Kasumi-1 (cell line): ENCODE measurements around the gene PLEKHG4B.
"Not testable (repeated sequence)": the region's sequence is repeated elsewhere in the genome, so short reads cannot be mapped to it uniquely, and the experiment has no call there.

Experiments used
- DNase-seq, 2 experiments: peaks; one replicate each; lab custom pipeline; 2025; lab: John Stamatoyannopoulos, UW

The PLEKHG4B gene

DNA sequence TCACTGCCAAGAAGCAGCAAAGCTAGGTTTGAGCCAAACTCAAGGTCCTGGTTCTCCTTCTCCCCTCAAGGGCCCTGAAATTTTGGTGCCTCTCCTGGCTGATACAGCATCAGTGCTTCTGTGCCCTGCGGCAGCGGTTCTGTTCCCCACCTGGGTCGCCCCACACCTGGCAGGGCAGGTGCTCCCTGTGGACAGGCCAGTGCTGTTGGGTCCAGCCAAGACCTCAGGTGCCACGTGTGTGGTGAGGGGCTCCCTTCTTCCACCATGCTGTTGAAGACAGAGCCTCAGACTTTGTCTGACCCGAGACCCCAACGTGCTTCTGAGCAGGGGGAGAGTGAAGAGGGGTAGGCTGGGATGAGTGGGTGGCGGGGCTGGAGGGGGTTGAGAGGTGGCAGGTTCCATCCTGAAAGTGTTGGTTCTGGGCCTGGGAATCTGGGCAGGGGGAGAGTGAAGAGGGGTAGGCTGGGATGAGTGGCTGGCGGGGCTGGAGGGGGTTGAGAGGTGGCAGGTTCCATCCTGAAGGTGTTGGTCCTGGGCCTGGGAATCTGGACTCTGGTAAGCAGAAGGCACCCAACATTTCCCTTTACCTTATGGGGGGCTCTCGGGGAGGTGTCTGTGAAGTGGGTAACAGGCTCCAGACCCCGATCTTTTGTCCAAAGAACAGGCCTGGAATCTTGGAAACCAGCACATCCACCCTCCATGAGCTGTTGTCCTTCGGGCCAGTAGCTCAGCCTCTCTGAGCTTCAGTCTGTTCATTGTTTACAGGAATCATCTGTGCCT, 2.3 kb downstream of the PLEKHG4B start:
- DNase-seq: no peak

DNA sequence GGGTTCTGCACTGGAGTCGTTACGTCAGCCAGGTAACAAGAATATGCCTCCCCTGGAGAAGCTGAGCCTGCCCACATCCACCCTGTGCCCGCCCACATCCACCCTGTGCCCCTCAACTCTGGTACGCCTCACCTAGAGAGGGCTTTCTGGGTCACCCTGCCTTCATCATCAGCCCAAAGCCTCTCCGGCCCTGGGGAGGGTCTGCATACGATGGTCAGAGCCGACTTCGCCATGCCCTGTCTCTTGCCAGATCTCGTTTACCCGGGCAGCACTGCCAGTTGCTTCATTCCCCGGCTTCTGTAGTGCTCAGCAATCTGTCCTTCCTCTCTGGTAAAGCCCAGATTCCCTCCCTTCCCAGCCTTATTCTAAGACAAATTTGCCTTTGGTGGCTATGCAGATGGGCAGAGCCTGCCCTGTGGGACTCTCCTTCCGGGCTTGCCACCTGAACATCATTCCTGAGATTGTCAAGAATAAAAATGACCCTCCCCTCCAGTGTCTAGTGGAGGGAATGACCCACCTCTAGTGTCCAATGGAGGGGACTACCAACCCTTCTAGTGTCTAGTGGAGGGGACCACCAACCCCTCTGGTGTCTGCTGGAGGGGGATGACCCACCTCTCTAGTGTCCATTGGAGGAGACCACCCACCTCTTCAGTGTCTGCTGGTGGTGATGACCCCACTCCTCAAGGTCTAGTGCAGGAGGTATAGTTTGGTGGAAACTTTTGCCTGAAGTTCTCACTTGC, 3.4 kb downstream of the PLEKHG4B start:
- DNase-seq: no peak

DNA sequence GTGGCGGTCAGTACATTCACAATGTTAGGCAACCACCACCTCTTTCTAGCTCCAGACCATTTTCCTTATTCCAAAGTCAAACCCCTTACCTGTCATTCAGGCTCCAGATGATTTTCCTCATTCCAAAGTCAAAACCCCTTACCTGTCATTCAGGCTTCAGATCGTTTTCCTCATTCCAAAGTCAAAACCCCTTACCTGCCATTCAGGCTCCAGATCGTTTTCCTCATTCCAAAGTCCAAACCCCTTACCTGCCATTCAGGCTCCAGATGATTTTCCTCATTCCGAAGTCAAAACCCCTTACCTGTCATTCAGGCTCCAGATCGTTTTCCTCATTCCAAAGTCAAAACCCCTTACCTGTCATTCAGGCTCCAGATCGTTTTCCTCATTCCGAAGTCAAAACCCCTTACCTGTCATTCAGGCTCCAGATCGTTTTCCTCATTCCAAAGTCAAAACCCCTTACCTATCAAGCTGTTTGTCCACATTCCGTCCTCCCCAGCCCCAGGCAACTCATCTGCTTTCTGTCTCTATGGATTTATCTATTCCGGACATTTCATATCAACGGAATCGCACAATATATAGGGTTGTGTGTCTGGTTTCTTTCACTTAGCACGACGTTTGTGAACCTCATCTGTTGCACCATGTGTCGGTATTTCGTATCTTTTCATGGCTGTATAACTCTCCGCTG, 5.2 kb downstream of the PLEKHG4B start:
- no peak for DNase-seq

DNA sequence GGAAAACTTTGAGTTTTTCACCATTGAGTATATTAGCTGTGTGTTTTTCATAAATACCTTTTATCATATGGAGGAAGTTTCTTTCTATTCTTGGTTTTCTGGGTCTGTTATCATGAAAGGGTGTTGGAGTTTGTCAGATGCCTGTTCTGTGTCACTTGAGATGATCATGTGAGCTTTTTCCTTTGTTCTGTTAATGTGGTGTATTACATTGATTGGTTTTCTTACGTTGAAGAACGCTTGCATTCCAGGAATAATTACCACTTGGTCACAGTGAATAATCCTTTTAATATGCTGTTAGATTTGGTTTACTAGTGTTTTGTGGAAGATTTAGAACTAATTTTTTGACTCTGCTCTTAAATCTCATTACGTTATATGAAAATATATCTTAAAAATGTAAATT, 7.8 kb downstream of the PLEKHG4B start:
- DNase-seq: no peak

DNA sequence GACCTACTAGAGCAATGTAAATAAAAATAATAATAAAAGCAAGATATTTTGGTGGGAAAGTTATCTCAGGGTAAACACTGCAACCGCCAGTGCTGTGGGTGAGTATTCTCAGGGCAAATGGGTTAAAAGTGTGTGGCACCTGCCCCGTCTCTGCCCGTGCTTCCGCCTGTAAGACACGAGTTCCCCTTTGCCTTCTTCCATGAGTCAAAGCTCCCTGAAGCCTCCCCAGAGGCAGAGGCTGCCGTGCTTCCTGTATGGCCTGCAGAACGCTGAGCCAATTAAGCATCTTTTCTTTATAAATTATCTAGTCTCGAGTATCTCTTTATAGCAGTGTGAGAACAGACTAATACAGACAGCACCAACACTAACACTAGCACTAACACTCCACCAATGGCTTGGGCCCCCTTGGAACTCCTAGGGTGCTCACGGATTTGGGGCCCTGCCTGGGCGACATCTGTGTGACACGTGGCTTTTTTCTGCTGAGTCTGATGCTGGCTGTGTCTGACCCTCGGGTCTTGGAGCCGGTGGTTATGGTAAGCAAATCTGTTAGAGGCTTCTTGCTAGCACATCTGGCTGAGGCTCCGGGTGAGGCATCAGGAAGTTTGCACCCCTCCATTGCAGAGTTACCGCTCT, 10.6 kb downstream of the PLEKHG4B start:
- DNase-seq: peak; percentile 29 to 32

DNA sequence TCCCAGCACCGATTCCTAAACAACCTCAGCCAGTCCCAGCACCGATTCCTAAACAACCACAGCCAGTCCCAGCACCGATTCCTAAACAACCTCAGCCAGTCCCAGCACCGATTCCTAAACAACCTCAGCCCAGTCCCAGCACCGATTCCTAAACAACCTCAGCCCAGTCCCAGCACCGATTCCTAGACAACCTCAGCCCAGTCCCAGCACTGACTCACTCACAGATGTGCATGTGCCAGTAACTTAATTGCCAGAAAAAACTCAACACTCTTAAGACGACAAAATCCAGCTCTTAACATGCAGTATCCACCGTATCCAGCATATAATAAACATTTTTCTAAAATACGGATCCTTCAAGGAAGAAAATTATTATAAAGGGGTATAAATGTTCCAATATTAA, 12.1 kb downstream of the PLEKHG4B start:
- not testable (repeated sequence) for DNase-seq

DNA sequence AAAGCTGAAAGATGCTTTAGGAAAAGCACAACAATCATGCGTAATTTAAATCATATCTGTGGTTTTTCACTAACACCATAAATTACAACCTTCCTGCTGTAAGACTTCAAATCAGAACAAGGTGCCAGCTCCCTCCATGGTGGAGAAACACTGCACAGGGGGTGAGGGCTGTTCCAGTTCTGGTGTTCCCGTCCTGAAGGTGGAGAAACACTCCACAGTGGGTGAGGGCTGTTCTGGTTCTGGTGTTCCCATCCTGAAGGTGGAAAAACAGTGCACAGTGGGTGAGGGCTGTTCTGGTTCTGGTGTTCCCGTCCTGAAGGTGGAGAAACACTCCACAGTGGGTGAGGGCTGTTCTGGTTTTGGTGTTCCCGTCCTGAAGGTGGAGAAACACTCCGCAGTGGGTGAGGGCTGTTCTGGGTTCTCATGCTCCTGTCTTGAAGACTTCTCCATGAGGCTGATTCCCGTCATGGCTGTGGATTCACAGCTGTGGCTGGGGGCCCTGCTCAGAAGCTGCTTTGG, 12.9 kb downstream of the PLEKHG4B start:
- DNase-seq: no peak

DNA sequence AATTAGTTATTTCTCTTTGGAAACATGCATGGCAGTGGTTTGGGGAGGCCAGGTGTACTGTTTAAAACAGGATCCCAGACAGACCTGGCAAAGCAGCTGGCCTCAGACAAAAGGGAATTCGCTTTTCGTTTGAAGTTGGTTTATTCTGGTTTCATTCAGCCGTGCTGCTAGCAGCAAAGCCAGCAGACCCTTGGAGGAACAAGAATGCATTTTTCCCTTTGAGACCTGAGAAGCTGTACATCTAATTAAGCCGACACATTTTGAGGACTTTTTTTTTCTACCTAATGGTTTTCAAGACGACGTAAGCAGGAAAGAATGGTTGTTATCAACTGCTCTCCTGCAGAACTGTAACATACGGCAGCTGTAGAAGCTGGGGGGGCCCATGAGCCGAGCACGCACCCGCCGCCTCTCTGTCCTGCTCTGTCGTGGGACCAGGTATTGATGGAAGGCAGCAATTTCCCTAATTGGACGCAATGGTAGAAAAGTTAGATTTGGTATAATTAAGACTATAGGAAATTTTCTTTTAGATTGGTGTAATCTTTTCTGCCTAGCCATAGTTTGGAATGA, 13.6 kb downstream of the PLEKHG4B start:
- DNase-seq: no peak

DNA sequence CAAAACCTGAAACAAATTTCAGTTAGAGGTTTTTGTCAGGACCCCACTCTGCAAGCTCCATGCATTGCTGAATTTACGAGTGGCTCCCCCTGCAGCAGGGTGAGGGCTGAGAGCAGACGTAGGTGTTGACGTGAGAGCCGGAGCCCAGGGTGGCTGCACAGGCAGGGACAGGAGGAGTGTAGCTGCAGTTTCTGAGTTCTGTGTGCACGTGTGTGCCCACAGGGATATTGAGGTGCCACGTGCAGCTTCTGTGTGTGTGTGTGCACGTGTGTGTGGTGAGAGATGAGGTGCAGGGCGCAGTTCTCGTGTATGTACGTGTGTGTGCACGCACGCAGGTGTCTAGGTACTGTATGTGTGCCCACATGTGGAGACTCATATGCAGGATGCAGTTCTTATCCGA, 14.6 kb downstream of the PLEKHG4B start:
- DNase-seq: no peak

DNA sequence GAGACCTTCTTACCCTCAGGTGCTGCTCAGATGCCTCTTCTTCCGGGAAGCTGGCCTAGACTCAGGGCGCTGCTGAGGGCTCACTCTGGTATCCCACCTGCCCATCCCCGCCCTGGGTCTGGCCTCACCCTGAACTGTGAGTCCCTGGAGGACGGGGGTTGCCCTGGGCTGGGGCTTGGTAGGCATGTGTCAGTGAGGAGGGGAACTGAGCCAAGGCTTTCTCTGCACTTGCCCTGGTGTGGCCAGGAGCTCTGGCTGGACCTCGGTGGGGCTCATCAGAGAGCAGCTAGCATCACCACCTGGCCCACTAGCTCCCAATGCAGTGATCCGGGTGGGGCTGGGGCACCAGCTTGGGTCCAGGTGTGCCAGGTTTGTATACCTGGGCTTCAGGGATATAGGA, 15.6 kb downstream of the PLEKHG4B start:
- no peak for DNase-seq

DNA sequence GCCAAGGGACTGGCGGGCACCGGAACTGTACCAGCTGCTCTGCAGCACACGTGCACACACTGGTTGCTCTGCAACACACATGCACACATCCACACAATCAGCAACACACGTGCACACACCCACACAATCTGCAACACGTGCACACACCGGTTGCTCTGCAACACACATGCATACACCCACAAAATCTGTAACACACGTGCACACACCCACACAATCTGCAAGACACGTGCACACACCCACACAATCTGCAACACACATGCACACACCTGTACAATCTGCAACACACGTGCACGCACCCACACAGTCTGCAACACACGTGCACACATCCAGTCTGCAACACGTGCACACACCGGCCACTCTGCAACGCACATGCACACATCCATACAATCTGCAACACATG, 17.9 kb downstream of the PLEKHG4B start:
- DNase-seq: no peak

DNA sequence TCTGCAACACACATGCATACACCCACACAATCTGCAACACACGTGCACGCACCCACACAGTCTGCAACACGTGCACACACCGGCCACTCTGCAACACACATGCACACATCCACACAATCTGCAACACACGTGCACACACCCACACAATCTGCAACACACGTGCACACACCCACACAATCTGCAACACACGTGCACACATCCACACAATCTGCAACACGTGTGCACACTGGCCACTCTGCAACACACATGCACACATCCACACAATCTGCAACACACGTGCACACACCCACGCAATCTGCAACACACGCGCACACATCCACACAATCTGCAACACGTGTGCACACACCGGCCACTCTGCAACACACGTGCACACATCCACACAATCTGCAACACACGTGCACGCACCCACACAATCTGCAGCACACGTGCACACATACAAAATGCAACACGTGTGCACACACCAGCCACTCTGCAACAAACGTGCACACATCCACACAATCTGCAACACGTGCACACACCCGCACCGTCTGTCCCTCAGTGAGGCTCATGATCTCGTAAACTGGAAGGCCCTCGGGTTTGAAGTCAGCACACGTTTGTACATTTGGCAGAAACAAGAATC, 18.4 kb downstream of the PLEKHG4B start:
- no peak for DNase-seq

DNA sequence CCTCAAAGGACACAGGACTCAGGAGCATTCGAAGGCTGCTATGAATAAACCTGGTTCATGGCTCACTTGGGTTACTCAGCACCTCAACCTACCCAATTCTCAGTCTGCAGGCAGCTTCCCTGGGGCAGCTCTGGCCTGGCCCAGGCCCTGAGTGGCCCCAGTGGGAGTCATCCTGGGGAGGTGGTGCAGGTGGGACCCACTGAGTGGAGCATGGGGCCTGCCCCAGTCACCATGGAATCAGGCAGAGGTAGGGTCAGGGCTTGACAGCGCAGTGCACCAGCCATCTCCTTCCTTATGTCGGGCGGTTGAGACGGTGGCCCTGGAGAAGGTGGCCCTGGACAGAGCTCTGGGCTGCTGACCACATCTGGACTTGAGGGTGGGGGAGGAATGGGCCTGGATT, 19.2 kb downstream of the PLEKHG4B start:
- DNase-seq: no peak

DNA sequence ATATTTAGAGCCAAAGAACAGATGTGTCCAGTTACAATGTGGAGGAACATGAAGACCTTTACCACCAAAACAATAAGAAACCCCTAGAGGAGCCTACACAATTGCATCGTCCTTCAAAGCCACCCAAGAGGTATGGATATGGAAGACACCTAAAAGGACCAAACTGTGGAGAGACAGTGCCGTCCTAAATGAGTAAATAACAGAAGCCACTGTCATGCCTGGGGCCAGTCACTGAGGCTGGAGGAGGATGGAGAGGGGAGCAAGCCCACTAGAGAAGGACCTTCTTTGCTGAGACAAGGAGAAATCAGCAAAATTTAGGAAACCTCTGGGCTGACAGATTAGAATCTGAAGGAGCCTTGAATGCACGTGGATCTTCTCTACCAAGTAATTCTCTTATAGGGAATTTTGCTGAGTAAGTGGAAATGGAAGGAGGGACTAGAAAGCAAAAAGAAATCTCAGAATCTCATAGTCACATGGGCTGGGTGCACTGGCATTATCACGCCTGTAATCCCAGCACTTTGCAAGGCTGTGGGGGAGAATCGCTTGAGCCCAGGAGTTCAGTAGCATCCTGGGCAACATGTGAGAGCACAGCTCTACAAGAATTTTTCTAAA, 27.6 kb downstream of the PLEKHG4B start:
- no peak for DNase-seq

DNA sequence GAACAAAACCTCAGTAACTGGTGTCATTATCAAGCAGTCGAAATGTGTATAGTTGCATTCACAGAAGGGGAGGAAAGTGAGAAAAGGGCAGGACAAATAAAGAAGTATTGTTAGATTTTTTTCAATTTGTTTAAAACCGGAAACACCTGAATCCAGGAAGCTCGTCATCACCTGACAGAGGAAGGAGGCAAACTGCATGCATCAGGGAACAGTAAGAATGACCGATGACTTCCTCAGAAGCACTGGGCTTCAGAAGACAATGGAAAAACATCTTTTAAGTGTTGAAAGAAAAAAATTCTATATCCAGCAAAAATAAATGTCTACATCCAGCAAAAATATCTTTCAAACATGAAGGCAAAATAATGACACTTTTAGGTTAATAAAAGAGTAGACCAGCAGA, 29.5 kb downstream of the PLEKHG4B start:
- DNase-seq: no peak

DNA sequence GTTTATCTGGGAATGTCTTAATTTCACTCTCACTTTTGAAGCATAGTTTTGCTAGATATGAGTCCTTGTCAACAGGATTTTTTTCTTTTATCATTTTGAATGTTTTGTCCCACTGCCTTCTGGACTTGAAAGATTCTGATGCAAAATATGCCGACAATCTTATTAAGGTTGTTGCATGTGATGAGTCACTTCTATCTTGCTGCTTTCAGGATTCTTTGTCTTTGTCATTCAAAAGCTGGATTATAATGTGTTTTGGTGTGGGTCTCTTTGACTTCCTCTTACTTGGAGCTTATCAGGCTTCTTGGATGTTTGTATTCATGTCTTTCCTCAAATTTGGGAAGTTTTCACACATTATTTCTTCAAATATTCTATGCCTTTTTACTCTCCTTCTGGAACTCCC, 33.8 kb downstream of the PLEKHG4B start:
- no peak for DNase-seq

DNA sequence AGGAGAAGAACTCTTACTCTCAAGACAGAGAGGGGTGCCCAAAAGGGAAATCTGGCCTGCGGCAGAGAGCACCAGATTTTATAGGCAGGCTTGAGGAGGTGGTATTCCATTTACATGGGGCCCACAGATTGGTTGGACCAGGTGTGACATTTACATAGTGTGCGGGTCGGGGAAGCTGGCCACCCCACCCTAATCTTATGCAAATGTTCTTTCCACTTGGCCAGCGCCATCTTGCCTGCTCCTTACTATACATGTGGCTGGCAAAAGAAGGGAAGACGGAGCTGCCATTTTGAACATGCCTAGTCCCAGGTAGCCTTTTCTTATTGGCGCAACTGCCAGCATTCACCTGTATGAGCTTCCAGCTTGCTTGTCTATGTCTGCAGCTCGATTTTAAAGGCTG, 34.8 kb downstream of the PLEKHG4B start:
- no peak for DNase-seq

DNA sequence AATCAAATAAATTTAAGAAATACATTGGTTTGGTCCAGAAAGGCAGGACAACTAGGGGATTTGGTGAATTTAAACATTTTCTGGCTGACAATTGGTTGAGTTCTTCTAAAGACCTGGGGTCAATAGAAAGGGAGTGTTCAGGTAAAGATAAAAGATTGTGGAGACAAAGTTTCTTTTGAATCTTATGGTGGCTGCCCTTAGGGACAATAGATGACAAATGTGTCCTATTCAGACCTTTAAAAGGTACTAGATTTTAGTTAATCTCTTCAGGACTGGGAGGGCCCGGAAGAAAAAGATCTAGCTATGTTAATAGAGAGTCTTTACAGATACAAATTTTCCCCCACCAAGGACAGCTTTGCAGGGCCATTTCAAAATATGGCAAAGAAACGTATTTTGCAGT, 35.9 kb downstream of the PLEKHG4B start:
- DNase-seq: no peak

DNA sequence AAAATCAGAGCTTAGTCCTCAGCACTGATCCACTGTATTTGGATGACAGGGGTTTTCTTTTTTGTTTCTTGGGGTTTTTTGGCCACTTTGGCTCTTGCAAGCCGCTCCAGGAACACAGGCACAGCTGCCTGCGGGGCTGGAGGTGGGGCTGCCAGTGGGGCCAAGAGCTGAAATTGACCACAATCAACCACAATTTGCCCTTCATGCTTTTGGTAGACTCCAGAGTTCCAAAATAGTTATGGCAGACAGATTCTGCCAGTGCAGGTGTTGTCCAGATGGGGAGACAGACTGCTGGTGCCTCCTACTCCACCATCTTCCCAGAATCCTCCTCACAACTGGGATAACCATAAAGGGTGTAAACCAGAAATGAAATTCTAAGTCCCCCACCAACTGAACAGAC, 36.5 kb downstream of the PLEKHG4B start:
- no peak for DNase-seq

DNA sequence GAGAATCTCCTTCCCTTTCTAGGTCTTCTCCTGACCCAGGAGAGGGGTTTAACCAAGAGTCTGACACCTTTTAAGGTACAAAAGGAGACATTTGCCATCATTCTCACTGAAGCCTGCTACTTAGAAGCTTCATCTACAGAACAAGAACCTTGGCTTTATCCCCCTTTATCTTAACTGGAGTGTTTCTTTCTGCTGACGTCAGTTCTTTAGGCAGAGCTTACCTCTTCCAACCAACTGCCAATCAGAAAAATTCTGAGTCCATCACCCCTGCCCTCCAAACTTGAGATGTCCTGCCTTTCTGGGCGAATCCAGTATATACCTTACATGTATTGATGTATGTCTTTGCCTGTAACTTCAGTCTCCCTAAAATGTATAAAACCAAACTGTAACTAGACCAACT, 37.2 kb downstream of the PLEKHG4B start:
- DNase-seq: no peak

DNA sequence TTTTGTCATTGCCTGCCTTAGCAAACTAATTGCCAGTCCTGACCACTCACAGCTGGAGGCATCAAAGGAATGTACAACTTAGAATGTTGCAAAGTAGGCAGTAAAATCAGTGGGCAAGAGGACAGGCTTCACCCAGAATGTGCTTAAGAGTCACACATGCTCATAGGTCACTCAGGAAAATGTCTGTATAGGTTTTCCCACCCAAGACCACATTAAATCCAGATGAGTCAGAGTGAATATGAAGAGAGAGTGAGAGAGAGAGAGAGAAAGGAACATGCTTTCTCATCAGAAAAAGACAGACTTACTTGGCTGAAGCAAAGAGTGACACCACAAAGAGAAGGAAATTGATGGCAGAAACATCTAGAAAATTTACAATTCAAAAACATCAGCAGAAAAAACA, 37.9 kb downstream of the PLEKHG4B start:
- DNase-seq: no peak
